Fibroblast of lung (primary cell): ENCODE results near the gene STEAP1B. TPM values are rescaled to one million over a fixed set of nuclear protein-coding genes. Genes with fewer than 3 reads are reported as not detected.

Experiments
- DNase-seq, 2 donors: peaks; one replicate each; pipeline versions ENCODE4 v3.0.0 to v3.0.0-alpha.2; 2010; ENCODE audit warnings: low read depth in 2 of 2
- H2AFZ ChIP-seq: 2 replicates; pipeline ENCODE4 v1.5.1; 2012; ENCODE audit warnings: low read length, control low read depth, inconsistent platforms
- H3K27ac ChIP-seq: 2 replicates; pipeline ENCODE4 v1.5.1; 2011; ENCODE audit warnings: low read length, control low read depth; ENCODE audit not compliant: insufficient read depth
- H3K27me3 ChIP-seq: 2 replicates; pipeline ENCODE4 v1.5.1; 2011; ENCODE audit warnings: mild to moderate bottlenecking, low read length; ENCODE audit not compliant: control insufficient read depth, insufficient read depth
- H3K36me3 ChIP-seq: 2 replicates; pipeline ENCODE4 v1.5.1; 2011; ENCODE audit warnings: low read length; ENCODE audit not compliant: control insufficient read depth, insufficient read depth
- H3K4me1 ChIP-seq: 2 replicates; pipeline ENCODE4 v1.5.1; 2011; ENCODE audit warnings: low read length; ENCODE audit not compliant: control insufficient read depth, insufficient read depth; ENCODE audit errors: extremely low read depth
- H3K4me2 ChIP-seq: 2 replicates; pipeline ENCODE4 v1.5.1; 2011; ENCODE audit warnings: low read length, control low read depth; ENCODE audit not compliant: insufficient read depth; ENCODE audit errors: extremely low read depth
- H3K4me3 ChIP-seq, 4 experiments: fragments of 200-600 bp in 1 of 4; sonication (generic) in 1 of 4; replicated peaks in 1 of 4; 2 replicates each; pipeline ENCODE4 v1.5.1; 2011 to 2016; ENCODE audit warnings: low read length in 4 of 4, low read depth in 3 of 4, mild to moderate bottlenecking in 3 of 4, control low read depth in 2 of 4, inconsistent platforms in 1 of 4, mixed read lengths in 1 of 4; ENCODE audit not compliant: insufficient read depth in 1 of 4; ENCODE audit errors: control extremely low read depth in 1 of 4
- H3K79me2 ChIP-seq: 2 replicates; pipeline ENCODE4 v1.5.1; 2012; ENCODE audit warnings: mild to moderate bottlenecking, low read length, inconsistent platforms; ENCODE audit not compliant: control insufficient read depth, insufficient read depth
- H3K9ac ChIP-seq: 2 replicates; pipeline ENCODE4 v1.5.1; 2011; ENCODE audit warnings: mild to moderate bottlenecking, low read length, control low read depth; ENCODE audit not compliant: insufficient read depth
- H3K9me3 ChIP-seq: 2 replicates; pipeline ENCODE4 v1.5.1; 2012; ENCODE audit warnings: low read depth, low read length; ENCODE audit not compliant: control insufficient read depth, insufficient read depth
- H4K20me1 ChIP-seq: 2 replicates; pipeline ENCODE4 v1.5.1; 2011; ENCODE audit warnings: low read length; ENCODE audit not compliant: control insufficient read depth, insufficient read depth; ENCODE audit errors: extremely low read depth
- EZH2 ChIP-seq: IDR thresholded peaks from 2 replicates; pipeline ENCODE4 v1.5.1; 2012; ENCODE audit warnings: low read length, control low read depth, mild to moderate bottlenecking; ENCODE audit errors: missing control alignments
- polyA plus RNA-seq, 2 donors: library from polyadenylated mRNA; depleted of rRNA in 1 of 2; stranded (reverse) in 1 of 2; unstranded in 1 of 2; fragments of >200 nt; gene quantifications; 2 replicates each; pipeline ENCODE4 v1.2.1, GENCODE V29; 2011 to 2012; ENCODE audit warnings: missing spikeins in 1 of 2
- total RNA-seq: library from RNA; depleted of rRNA; stranded (reverse); fragments of >200 nt; gene quantifications from 2 replicates; pipeline ENCODE4 v1.2.1, GENCODE V29; 2014
- TF ChIP-seq, protein P1 (sequence below), 2 donors: IDR thresholded peaks in 1 of 2; conservative IDR thresholded peaks in 1 of 2; 1 replicate in 1 of 2; 2 replicates in 1 of 2; pipeline ENCODE4 v1.5.1; 2011 to 2012; ENCODE audit warnings: low read length in 2 of 2, control low read depth in 1 of 2, inconsistent platforms in 1 of 2, low read depth in 1 of 2, mild to moderate bottlenecking in 1 of 2

STEAP1B gene
- total and polyA plus RNA-seq, 2 donors (not counting 1 experiment from before 2014, with no cell fraction given), result 11.4 to 14.7 TPM

DNA sequence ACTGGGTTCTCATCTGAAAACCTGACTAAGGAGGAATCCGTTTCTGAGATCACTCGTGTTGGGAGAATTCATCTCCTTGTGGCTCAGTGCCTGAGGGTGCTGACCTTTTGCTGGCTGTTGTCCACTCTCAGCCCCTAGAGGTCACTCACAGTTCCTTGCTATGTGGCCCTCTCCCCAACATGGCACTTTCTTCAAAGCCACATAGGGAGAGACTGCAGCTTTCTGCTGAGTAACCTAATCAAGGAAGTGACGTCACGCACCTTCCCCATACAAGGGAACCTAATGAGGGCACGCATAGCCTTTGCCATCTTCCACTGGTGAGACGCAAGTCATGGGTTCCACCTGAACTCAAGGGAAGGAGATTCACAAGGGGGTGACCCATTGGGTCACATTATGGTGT lies 23.2 kb downstream of the STEAP1B start:
- no peaks in the 10 kb centered on the region for H3K79me2 ChIP-seq
- H3K4me2 ChIP-seq, result no peak overlapping the region
- H3K9ac ChIP-seq, result no peak overlapping the region
- no peaks in the 10 kb centered on the region for H3K36me3 ChIP-seq
- H3K27me3 ChIP-seq, result no peaks in the 10 kb centered on the region
- TF ChIP-seq, protein P1, sequence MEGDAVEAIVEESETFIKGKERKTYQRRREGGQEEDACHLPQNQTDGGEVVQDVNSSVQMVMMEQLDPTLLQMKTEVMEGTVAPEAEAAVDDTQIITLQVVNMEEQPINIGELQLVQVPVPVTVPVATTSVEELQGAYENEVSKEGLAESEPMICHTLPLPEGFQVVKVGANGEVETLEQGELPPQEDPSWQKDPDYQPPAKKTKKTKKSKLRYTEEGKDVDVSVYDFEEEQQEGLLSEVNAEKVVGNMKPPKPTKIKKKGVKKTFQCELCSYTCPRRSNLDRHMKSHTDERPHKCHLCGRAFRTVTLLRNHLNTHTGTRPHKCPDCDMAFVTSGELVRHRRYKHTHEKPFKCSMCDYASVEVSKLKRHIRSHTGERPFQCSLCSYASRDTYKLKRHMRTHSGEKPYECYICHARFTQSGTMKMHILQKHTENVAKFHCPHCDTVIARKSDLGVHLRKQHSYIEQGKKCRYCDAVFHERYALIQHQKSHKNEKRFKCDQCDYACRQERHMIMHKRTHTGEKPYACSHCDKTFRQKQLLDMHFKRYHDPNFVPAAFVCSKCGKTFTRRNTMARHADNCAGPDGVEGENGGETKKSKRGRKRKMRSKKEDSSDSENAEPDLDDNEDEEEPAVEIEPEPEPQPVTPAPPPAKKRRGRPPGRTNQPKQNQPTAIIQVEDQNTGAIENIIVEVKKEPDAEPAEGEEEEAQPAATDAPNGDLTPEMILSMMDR (conservative IDR thresholded peaks at IDR 0.05 in 1 of 2, IDR thresholded peaks at IDR 0.05 in 1 of 2; ENCODE audit: low read depth in 1 of 2, low read length in 2 of 2), result no peak
- no peak for TF ChIP-seq EZH2
- H3K27ac ChIP-seq, result no peak overlapping the region
- no peak overlapping the region for H2AFZ ChIP-seq
- no peak overlapping the region for H3K4me3 ChIP-seq
- H4K20me1 ChIP-seq, result no peaks in the 10 kb centered on the region
- no peak for DNase-seq
- H3K4me1 ChIP-seq, result no peaks in the 10 kb centered on the region
- H3K9me3 ChIP-seq, result no peaks in the 10 kb centered on the region

DNA sequence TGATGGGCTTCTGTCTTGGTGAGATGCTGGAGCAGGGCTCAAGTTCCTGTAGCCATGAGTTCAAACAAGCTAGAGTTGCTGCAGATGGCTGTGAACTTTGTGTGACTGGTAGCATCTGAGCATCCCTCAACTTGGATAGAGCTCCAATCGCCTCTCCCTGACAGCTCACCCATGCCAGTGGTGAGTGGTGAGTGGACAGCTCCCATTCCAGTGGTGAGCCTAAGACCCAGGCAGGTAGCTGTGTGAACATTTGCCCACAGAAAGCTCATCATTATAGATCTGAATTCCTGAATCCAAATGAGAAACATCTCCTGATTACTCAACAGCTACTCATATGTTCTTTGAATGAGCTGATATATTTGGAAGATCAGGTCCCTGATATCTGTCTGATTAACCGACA lies 25.3 kb downstream of the STEAP1B start:
- H2AFZ ChIP-seq, result no peak overlapping the region
- no peaks in the 10 kb centered on the region for H3K4me1 ChIP-seq
- no peaks in the 10 kb centered on the region for H4K20me1 ChIP-seq
- no peaks in the 10 kb centered on the region for H3K9me3 ChIP-seq
- no peaks in the 10 kb centered on the region for H3K79me2 ChIP-seq
- no peak overlapping the region for H3K27ac ChIP-seq
- no peak overlapping the region for H3K9ac ChIP-seq
- DNase-seq, result no peak
- no peaks in the 10 kb centered on the region for H3K27me3 ChIP-seq
- no peaks in the 10 kb centered on the region for H3K36me3 ChIP-seq
- H3K4me2 ChIP-seq, result no peak overlapping the region
- no peak overlapping the region for H3K4me3 ChIP-seq
- TF ChIP-seq EZH2, result no peak
- TF ChIP-seq, protein P1 (conservative IDR thresholded peaks at IDR 0.05 in 1 of 2, IDR thresholded peaks at IDR 0.05 in 1 of 2; ENCODE audit: low read depth in 1 of 2, low read length in 2 of 2), result no peak

DNA sequence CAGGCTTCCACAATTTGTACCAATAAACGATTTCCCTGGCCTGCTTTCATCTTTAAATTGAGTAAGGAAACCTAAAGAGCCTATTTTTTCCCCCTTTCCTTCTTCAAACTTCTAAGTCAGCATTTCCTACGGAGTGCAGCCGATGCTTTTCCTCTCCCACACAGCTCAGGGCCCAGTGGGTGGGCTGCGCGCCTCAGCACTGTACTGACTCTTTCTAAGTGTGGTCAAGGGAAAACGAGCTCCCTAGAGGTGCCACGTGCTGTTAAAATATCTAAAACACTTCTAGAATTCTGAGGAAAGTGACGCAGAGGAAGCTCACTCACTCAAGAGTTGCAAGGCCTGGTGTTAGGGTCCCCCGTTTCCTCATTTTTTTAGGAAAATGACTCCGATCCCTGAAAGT lies 29.0 kb downstream of the STEAP1B start:
- no peak overlapping the region for H2AFZ ChIP-seq
- H3K4me3 ChIP-seq, result no peak overlapping the region
- H3K79me2 ChIP-seq, result no peaks in the 10 kb centered on the region
- no peaks in the 10 kb centered on the region for H3K4me1 ChIP-seq
- TF ChIP-seq, protein P1 (conservative IDR thresholded peaks at IDR 0.05 in 1 of 2, IDR thresholded peaks at IDR 0.05 in 1 of 2; ENCODE audit: low read depth in 1 of 2, low read length in 2 of 2), result no peak
- TF ChIP-seq EZH2, result no peak
- H3K27me3 ChIP-seq, result no peaks in the 10 kb centered on the region
- no peak overlapping the region for H3K27ac ChIP-seq
- no peak overlapping the region for H3K4me2 ChIP-seq
- H3K9ac ChIP-seq, result no peak overlapping the region
- no peaks in the 10 kb centered on the region for H4K20me1 ChIP-seq
- H3K36me3 ChIP-seq, result no peaks in the 10 kb centered on the region
- no peak for DNase-seq
- H3K9me3 ChIP-seq, result no peaks in the 10 kb centered on the region
